Measurements from ENCODE around the gene PRADC1.
"Not testable (repeated sequence)": the region's sequence is repeated elsewhere in the genome, so short reads cannot be mapped to it uniquely, and the experiment has no call there.

The PRADC1 gene

DNA sequence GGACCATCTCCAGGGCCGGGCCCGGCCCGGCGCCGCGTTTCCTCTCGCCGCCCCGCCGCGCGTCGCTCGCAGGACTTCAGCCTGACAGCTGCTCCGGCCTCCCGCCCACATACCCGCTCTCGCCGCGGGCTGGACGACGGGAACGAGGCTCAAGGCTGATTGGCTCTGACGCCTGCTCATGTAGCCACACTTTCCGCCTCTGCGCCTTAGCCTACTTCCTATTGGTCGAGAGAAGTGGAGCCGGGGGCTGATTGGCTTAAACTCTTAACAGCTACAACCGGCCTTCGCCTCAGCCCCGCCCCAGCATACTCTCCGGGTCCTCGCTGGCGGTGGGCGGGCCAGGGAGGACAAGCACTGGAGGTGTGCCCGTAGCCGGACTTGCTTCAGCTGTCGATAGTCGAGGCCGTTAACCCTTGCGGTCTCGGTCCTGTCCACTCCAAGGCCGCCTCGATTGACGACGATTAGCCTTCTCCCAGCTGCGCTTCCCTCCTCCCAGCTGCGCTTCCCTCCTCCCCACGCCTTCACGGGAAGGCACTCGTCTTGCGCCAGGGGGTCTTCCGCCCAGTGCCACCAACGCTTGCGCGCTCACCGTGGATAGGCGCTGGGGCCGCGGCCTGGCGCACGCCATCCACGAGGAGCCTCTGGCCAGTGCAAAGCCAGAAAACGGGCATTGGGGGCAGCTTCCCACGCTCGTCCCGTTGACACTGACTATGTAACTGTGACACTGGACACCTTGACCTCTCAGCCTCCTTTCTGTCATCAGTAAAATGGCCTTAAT, at the start of gene PRADC1:
TSS of gene PRADC1 (minus strand) at position 86 of the 778 bp plus-strand sequence. CDS start at position 7, 79 bp downstream.
- peak; percentile 86 for DNase-seq (ENCODE audit: low read depth in 2 of 2)

DNA sequence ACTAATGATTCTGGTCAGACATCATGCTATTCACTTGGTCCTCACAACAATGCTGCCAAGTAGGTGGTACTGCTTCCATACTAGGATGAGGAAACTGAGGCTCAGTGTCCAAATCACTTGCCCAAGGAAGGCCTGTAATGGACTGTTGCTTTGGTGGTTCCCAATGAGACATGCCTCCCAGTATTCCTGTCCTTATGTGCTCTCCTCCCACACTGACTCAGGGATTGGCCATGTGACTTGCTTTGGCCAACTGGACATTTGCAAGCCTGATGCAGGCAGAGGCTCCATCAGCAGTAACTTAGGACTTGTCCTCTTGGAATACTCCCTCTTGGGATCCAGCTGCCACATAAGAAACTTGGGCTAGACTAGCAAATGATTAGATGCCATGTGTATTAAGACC, 48.2 kb upstream of the PRADC1 start:
- no peak for DNase-seq (ENCODE audit: low read depth in 2 of 2)

DNA sequence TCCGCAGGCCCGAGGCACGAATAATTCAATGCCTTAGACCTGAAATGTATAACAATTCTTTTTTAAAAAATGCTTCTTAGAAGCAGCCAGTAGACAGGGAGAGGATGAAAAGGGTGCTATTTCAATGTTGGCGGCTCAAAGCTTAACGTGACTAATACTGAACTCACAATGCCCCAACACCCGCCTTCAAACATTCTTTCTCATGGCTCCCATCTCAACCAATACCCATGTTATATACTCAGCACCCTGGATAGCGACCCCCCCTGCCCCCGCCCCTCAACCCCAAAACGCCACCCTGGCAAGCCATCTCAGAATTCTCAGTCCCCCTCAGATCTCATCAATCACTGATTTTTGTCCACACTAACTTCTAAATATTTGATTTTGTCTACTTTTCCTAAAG, 46.8 kb upstream of the PRADC1 start:
- DNase-seq (ENCODE audit: low read depth in 2 of 2), result no peak

DNA sequence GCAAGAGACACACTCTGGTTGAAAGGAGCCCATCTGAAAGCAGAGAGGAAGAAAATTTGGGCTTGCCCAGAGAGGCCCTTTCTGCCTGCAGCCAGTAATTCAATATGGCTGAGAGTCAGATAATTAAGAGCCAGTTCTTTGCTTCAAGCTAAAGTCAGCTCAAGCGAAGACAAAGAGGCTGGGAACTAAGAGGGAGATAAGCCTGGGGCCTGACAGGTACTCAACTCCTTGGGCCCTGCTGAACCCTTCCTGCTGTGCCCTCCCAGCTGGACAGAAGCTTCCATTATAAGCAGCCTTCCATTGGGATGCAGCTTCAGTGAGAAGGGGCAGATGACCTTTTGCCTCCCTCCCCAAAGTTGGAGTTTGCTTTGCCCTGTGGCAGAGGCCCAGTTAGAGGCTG, 39.2 kb upstream of the PRADC1 start:
- no peak for DNase-seq (ENCODE audit: low read depth in 2 of 2)

DNA sequence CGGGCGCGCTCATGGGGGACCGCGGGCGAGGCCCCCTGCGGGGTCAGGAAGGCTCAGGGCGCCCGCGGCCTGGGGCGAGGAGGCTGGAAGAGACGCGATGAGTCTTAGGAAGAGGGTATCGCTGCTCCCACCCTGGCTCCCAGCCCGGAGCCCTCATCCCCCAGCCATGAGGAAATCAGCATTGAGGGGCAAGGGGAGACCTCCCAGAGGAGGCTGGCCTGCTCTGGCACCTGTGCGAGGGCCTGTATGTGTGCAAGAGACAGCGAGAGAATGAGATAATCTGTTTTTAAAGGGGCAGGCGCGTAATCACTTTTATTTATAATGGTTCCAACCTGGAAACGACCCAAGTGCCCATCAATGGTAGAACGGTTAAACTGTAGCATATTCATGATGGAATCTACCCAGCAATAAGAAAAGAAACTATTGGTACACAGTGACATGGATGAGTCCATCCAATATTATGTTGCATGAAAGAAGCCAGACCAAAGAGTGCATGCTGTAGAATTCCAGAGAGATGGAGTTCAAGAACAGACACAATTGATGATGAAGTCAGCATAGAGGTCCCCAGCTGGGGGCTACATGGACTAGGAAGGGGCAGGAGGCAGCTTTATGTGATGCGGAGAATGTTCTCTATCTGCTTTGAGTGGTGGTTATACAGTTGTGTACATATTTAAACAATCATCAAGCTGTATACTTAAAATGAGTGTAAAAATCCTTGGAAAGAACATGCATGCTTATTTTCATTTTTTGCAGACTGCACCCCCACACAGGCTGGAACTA, 36.8 kb upstream of the PRADC1 start:
- no peak for DNase-seq (ENCODE audit: low read depth in 2 of 2)

DNA sequence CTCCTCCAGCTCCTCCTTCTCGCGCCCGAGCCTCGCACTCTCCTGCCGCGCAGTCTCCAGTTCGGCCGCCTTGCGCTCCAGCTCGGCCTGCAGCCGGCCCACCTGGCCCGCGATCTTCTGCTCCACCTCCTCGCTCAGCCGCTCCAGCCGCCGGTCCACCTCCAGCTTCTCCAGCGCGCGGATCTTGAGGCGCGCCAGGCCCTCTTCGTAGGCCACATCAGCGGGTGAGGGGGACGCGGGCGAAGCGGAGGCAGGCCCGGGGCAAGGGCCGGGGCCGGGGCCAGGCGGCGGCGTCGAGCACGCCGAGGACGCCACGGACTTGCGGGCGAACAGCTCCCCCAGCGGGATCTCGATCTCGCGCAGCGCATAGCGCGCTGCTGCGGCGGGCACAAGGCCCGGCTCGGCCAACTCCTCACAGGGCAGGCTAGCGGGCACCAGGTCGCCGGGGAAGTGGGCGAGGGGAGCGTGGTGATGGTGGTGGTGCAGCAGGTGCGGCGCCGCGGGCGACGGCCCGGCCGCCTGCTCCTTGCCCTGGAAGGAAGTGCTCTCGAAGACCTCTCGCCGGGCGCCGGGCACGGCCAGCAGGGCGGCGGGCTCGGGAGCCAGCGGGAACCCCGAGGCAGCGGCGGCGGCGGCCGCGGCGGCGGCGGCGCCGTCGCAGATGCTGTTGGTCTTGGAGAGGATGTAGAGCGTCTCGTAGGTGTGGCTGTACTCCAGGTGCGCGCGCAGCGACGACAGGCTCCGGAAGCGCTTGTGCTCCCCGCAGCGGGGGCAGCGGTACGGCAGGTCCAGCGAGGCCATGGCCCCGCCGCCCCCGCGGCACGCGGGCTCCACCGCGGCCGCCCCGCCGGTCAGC, 36.0 kb upstream of the PRADC1 start:
- peak; percentile 38 to 45 for DNase-seq (ENCODE audit: low read depth in 2 of 2)

DNA sequence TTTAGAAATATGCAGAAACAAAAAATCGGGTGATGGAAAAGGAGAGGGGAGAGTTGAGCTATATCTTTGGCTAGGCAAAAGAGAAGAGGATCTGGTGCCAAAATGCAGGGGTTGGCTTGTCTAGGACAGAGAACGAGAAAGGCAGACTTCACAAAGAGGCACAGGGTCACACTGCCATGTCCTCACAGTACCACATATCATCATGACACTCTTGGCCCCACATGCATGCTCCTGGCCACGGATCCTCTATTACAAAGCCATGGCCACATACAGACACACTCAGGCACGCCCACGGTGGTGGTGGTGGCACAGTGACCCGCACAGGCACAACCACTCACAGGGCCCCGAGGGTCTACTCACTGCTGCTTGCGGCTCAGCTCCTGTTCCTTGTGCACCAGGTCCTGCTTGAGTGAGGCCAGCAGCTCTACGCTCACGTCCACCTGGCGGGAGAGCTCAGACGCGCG, 35.4 kb upstream of the PRADC1 start:
- DNase-seq (ENCODE audit: low read depth in 2 of 2), result no peak

DNA sequence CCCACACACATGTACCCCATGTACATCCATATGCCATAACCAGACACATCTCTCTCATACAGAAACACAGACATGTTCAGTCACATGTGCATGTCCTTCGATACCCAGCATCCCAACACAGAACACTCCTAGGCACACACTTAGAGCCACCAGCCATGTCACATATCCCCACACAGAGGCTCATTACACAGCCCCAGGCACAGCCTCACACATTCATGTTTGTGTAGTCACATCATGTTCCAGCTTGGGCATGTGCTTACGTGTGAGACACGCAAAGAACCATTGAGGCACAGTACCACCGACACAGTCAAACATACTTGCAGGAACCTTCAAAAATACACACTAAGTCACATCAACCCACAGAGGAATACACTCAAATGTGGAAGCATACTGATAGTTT, 34.0 kb upstream of the PRADC1 start:
- DNase-seq (ENCODE audit: low read depth in 2 of 2), result no peak

DNA sequence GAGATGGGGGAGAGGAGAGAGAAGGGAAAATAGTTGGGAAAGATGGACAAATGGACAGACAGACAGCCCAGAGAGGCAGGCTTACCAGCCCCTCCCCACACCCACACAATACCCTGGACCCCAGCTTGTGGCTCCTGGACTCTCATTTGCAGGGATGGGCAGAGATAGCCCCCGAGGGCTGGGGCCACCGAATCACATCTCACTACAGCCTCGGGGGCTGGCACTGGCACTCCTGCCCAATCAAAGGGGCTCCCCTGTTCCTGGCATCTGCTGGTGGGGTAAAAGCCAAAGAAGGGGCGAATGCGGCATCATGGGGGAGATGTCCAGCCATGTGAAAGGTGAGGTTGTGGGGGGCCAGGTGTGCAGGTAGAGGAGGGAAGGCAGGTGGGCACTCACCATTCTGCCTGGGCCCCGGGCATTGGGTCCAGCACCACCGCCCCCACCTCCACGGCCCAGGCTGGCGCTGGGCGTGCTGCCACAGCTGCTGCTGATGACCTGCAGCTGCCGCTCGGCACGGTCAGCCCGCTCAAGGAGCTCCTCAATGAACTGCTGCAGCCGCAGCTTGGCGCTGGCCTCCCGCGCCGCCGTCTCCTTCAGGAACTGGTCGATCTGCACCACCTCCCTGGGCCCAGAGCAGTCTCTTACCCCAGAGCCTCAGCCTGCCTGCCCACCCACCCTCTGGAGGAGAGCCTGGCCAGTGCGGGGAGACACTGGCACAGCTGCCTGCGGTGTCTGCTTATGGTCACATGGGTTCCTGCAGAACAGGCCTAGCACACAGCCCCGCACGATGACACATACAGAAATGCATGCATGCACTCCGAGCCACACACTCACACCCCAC, 33.2 kb upstream of the PRADC1 start:
- no peak for DNase-seq (ENCODE audit: low read depth in 2 of 2)

DNA sequence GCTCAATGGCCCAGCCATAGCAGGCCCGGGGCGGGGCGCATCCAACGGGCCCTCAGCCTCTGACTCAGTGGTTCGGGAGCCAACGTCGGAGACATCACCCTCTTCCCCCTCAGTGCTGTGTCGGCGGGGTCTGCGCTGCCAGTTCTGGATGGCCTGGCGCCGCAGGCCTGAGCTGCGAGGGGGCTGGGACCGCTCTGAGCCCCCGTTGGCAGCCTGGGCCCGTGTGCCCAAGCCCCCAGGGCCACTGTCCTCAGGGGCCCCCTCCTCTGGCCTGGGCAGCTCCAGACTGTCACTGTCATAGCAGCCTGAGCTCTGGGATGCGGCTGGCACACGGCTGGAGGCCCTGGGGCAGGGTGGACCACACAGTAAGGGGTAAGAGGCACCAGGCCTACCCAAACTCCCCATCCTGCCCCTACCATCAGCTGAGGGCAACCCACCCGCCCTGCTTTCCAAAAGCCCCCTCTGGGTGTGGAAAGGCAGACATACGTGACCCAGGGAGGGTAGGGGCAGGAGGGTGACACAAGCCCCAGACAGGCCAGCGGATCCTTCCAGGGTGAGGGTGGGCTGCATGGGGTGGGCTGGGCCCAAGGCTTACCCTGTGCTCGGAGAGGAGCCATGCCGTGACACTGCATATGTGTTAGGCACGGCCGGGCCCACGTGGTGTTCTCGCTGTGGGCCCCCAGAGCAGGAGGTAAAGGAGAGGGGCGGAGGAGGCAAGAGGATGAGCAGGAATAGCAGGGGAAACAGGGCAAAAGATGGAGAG, 32.4 kb upstream of the PRADC1 start:
- DNase-seq (ENCODE audit: low read depth in 2 of 2), result no peak

DNA sequence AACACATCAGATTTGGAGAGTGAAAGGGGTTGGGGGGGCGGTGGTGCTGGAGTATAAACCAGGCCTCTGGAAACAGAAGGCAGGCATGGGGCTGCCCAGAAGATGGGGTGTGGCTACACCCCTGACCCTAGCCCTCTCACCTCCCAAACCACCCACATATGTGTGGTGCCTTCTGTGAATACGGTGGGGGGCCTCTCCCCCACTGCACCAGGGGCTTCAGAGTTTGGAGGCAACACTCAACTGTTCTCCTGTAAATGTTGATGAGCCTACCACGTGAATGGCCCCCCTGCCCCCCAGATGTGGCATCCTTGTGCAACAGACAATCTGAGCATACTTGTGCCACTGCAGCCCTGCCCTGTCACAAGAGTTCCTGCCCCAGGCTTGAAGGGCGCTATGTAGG, 31.7 kb upstream of the PRADC1 start:
- no peak for DNase-seq (ENCODE audit: low read depth in 2 of 2)

DNA sequence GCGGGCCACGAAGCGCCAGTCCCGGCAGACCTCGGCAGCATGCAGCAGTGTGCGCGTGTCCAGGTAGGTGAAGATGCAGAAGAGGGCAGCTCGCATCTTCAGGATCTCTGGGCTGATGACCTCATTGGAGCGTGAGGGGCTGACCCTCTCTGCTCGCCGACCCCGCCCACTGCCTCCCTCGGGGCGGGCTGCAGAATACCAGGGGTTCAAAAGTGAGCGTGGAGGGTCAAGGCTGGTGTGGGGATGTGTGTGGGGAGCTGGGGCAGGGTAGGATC, 31.2 kb upstream of the PRADC1 start:
- no peak for DNase-seq (ENCODE audit: low read depth in 2 of 2)

DNA sequence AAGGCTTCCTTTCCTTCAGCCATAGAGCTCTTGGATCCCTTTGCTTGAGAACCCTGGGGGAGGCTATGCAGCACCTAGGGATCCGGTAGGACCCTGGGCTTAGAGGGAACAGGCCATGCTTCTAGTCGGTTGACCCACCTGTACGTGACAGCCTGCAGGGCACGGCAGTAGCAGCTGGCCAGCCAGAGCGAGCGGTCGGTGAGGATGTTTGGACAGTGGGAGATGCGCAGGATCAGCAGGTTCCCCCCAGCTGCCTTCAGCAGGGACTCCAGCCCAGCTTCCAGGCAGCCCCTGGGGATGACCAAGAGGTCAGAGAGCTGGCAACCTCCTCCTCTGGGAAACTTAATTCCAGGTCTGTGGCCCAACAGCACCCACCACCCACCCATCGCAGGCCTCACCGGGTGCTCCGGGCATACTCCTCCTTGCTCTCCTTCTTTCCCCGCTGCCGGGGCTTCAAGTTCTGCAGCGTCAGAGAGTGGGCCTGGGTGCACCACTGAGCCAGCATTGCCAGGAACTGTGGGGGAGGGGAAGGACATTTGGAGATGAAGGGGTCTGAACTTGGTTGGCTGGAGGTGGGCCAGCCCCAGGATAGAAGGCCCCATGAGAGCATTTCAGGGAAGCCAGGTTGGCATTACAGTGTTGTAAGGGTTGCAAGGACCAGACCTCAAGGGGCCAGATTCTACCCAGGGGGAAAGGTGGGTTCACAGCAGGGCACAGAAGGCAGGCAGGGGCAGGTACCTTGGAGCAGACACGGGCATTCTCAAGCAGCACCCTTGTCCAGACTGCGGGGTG, 30.7 kb upstream of the PRADC1 start:
- DNase-seq (ENCODE audit: low read depth in 2 of 2), result no peak

DNA sequence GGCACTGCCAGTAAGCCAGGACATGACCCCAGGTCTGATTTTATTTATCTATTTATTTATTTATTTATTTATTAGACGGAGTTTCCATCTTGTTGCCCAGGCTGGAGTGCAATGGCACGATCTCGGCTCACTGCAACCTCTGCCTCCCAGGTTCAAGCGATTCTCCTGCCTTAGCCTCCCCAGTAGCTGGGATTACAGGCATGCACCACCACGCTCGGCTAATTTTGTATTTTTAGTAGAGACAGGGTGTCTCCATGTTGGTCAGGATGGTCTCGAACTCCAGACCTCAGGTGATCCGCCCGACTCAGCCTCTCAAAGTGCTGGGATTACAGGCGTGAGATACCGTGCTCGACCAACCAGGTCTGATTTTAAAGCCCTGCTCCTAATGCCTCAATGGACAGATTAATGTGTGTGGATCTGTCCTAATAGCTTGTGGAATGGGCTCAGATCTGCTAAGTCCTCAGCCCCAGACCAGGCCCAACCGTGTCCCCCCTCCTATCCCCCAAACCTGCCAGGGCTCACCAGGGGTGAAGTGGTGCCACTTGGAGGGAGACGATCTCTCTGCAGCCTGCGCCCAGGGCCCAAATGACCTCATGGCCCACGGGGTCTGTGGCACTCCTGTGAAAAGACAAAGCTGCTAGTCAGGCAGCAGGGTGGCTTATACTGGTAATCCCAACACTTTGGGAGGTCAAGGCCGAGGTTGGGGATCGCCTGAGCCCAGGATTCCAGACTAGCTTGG, 29.8 kb upstream of the PRADC1 start:
- DNase-seq (ENCODE audit: low read depth in 2 of 2), result not testable (repeated sequence)

DNA sequence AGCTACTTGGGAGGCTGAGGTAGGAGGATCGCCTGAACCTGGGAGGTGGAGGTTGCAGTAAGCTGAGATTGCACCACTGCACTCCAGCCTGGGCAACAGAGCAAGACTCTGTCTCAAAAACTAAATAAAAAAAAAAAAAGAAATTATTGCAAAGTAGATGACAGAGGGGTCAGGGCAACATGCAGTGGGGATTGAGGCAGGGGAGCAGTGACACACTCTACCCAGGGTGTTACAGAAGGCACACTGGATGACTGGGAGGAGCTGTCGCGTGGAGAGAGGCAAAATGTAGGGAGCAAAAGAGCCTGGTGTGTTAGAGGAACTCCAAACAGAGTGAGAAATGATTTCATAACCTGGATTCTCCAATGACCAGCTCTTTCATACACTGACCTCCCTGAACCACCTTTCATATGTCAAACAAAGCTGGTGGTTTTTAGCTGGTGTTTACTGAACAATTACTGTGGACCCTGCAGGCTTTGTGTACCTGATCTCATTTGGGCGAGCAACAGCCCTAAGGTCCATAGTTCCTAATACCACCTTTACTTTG, 29.1 kb upstream of the PRADC1 start:
- DNase-seq (ENCODE audit: low read depth in 2 of 2), result no peak

DNA sequence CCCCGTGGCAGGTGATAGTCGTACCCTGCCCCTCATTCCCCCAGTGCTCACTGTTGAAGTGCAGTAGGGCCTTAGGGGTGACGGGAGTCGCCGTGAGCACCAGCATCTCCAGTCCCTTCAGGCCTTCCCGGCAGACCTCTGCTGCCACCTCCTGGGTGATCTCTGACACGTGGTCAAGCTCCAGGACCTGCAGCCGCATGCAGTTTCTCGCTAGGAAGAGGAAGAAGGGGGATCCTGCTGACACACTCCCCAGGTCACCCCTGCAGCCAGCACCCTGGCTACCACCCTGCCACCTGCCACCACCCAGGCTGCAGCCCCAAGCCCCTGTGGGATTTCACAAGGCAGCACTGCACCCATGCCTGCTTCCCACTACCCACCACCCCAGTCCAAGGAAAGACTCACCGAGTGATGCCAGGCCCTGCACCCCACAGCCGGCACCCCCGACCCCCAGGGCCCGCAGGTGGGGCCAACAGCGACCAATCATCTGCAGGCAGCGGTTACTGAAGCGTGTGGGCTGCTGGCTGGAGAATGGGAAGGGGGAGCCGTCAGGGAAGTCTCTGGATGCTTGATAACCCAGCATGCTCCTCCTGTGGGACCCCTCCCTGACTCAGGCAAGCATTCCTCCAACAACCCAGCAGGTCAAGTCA, 27.4 kb upstream of the PRADC1 start:
- DNase-seq (ENCODE audit: low read depth in 2 of 2), result no peak

DNA sequence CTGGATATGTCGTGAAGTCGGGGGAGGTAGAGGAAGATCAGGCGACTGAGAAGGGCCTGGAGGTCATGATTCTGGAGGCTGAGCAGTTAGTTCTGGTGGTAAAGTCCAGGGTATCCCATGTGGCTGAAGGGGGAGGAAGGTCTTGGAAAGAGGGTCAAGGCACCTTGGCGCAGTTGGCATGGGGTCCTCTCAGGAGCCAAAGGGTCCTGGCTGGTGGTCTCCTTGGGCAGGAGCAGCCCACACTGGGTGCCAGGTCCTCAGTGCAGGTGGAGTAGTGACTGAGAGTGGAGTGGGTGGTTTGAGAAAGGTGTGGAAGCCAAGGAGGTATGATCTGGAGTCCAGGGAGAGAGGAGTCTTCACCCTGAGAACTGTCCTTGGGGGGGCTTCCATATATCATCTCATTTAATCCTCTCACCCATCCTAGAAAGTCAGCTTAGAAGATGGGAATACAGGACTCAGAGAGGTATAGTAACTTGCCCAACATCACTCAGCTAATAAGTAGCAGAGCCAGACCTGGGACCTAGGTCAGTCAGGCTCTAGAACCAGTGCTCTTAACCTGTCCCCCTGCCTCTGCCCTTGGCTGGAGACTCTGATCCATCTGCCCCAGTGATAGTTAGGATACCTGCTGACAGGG, 26.8 kb upstream of the PRADC1 start:
- no peak for DNase-seq (ENCODE audit: low read depth in 2 of 2)

DNA sequence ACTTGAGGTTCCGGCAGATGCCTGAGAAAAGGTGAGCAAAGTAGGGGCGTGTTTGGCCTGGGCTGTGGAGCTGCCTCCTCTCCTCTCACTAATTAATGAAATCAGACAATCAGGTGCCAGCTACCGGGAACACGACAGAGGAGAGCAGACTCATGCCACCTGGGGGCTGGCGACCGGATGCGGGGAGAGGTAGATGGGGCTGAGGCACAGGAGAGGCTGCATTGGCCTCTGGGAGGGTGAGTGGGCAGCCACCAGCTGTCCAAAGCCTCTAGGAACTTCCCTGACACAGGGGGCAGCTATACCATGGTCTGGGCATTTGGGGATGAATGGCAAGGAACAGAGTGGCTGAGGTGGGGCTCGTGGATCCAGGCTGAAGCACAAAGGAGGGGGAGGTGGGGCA, 26.2 kb upstream of the PRADC1 start:
- DNase-seq (ENCODE audit: low read depth in 2 of 2), result no peak

All from stimulated activated CD8-positive, alpha-beta memory T cell treated with anti-CD3 and anti-CD28 coated beads, Interleukin-7, amount 100 ng/mL, for 1 hour (primary cell).